HFFc6 (cell line): ENCODE results near the gene CD52. TPM values are rescaled to one million over a fixed set of nuclear protein-coding genes. Genes with fewer than 3 reads are reported as not detected.
"Not testable (repeated sequence)": the region's sequence is repeated elsewhere in the genome, so short reads cannot be mapped to it uniquely, and the experiment has no call there.

Experiments
- DNase-seq: peaks from one replicate; pipeline ENCODE4 v3.0.0-alpha.2; 2018
- H3K27ac Mint-ChIP-seq: 2 replicates; pipeline ENCODE4 v1.8.0; 2020; ENCODE audit warnings: mild to moderate bottlenecking, mixed read lengths
- H3K27me3 Mint-ChIP-seq: 2 replicates; pipeline ENCODE4 v1.8.0; 2021; ENCODE audit warnings: mild to moderate bottlenecking, moderate library complexity, mixed read lengths; ENCODE audit not compliant: insufficient read depth
- H3K36me3 Mint-ChIP-seq: 2 replicates; pipeline ENCODE4 v1.8.0; 2021; ENCODE audit warnings: low read depth, mixed read lengths
- H3K4me1 Mint-ChIP-seq: 2 replicates; pipeline ENCODE4 v1.8.0; 2020; ENCODE audit warnings: low read depth, mixed read lengths
- H3K4me3 Mint-ChIP-seq: 2 replicates; pipeline ENCODE4 v1.8.0; 2020; ENCODE audit warnings: mild to moderate bottlenecking, moderate library complexity, mixed read lengths
- H3K9me3 Mint-ChIP-seq: 2 replicates; pipeline ENCODE4 v1.8.0; 2020; ENCODE audit warnings: mild to moderate bottlenecking, mixed read lengths
- CTCF ChIP-seq: fragments of 200-600 bp; sonication (generic); IDR thresholded peaks from 2 replicates; pipeline ENCODE4 v1.5.0; 2021; ENCODE audit warnings: antibody characterized with exemption, mild to moderate bottlenecking
- total RNA-seq, 6 experiments: library from RNA; stranded (reverse); fragmentation: NEBNext Ultra II Directional; extraction: Animal tissue kit (Norgen Biotek cat#: 25700); gene quantifications; 2 replicates in 1 of 6; 3 replicates in 5 of 6; pipeline ENCODE4 v1.2.3, GENCODE V29; 2021

The CD52 gene
- total RNA-seq, 6 experiments from 2014 or later = not detected

DNA sequence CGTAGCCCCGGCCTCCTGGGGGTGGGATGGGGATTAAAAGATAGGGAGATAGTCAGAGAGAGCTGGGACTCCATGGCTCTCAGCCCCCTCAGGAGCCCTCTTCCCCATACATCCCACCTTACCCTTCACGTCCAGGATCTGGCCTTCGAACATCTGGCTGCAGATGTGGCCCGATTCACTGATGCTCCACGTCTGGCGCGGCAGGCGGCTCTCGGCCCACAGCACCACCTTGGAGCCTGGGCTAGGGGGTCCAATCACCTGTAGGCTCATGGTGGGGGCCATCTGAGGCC lies 4.2 kb downstream of the CD52 start:
- Mint-ChIP-seq H3K4me3 (no peak overlapping the region), H3K36me3 (no peaks in the 10 kb centered on the region), H3K27me3 (peaks cover 10% of the 10 kb centered on the region; the same call in 1 of the 2 replicates), H3K27ac (no peak overlapping the region), H3K9me3 (no peaks in the 10 kb centered on the region), H3K4me1 (peaks cover 8% of the 10 kb centered on the region)
- no peak for DNase-seq
- no peak for TF ChIP-seq CTCF

- H3K36me3 Mint-ChIP-seq = no peaks in the 10 kb centered on the region
- peaks cover 8% of the 10 kb centered on the region for H3K4me1 Mint-ChIP-seq
- H3K9me3 Mint-ChIP-seq = no peaks in the 10 kb centered on the region
- DNase-seq = no peak
- H3K27me3 Mint-ChIP-seq = peaks cover 7% of the 10 kb centered on the region; the same call in 1 of the 2 replicates
- H3K27ac Mint-ChIP-seq = no peak overlapping the region
- TF ChIP-seq CTCF = no peak
- H3K4me3 Mint-ChIP-seq = no peak overlapping the region
These were observed 5.6 kb downstream of the CD52 start for GRCh38 chr1:26323382-26323781.

DNA sequence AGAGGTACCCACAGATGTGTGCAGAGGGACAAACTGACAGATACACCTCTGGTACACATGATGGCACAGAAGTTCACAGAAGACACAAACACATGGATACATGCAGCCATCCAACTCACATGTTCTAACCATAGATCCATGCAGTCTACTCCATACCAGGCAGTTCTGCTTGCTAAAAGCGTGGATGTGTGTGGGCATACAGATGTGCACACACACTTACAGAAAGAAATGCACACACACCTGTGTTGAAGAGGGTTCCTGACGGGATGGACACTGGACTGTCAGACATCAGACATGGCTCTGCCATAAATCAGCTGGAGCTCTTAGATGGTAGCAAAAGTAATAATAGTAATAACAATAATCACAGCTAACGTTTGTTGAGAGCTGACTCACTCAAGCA lies 6.8 kb downstream of the CD52 start:
- DNase-seq = no peak
- H3K9me3 Mint-ChIP-seq = no peaks in the 10 kb centered on the region
- H3K4me3 Mint-ChIP-seq = no peak overlapping the region
- H3K27ac Mint-ChIP-seq = no peak overlapping the region
- no peak for TF ChIP-seq CTCF
- no peaks in the 10 kb centered on the region for H3K36me3 Mint-ChIP-seq
- H3K4me1 Mint-ChIP-seq = peaks cover 8% of the 10 kb centered on the region
- H3K27me3 Mint-ChIP-seq = peaks cover 7% of the 10 kb centered on the region; the same call in 1 of the 2 replicates

DNA sequence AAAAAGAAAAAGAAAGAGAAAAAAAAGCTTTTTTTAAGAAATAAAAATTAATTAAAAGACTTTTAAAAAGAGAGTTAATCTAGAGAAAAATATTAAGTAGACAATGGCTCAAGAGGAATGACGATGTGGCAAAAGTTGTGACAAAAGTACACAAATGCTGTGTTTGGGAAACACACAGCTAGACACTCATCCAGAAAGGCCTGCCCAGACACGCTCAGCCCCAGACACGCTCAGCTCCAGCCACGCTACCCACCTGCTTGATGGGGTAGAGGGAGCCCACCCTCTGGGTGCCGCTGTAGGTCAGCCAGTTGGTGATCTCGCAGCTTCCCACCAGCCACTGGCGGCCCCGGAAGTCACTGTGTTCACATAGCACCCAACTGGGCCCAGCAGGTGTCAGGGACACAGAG lies 10.2 kb downstream of the CD52 start:
- no peaks in the 10 kb centered on the region for H3K36me3 Mint-ChIP-seq
- no peak for DNase-seq
- peaks cover 9% of the 10 kb centered on the region for H3K4me1 Mint-ChIP-seq
- no peak overlapping the region for H3K27ac Mint-ChIP-seq
- H3K9me3 Mint-ChIP-seq = no peaks in the 10 kb centered on the region
- H3K27me3 Mint-ChIP-seq = peaks cover 7% of the 10 kb centered on the region
- no peak overlapping the region for H3K4me3 Mint-ChIP-seq
- no peak for TF ChIP-seq CTCF

DNA sequence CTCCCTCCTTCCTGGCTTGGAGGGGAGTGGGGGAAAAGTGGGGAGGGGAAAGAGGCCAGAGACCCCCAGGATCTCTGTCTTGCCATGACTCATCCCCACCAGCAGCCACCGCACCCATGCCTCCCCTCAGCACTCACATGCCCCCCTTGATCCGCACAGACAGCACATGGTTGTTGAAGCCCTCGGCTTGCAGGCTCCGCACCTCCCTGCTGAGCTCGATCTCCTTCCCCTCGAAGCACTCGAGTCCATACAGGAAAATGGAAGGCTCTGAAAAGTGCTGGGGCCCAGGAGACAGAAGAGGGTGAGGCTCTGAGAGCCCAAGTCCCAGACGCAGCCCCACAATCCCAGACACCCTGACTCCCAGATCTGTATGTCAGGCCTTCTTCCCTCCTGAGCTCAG lies 10.8 kb downstream of the CD52 start:
- Mint-ChIP-seq H3K27me3 (peaks cover 5% of the 10 kb centered on the region), H3K36me3 (no peaks in the 10 kb centered on the region), H3K4me3 (no peak overlapping the region), H3K9me3 (no peaks in the 10 kb centered on the region), H3K27ac (no peak overlapping the region), H3K4me1 (peaks cover 9% of the 10 kb centered on the region)
- TF ChIP-seq CTCF = no peak
- DNase-seq = no peak

DNA sequence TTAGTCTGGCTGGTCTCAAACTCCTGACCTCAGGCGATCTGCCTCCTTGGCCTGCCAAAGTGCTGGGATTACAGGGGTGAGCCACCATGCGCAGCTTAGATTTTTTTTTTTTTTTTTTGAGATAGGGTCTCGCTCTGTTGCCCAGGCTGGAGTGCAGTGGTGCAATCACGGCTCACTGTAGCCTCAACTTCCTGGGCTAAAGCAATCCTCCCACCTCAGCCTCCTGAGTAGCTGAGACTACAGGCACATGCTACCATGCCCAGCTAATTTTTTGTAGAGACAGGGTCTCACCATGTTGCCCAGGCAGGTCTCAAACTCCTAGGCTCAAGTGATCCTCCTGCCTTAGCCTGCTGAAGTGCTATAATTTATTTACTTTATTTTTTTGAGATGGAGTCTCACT lies 11.6 kb downstream of the CD52 start:
- not testable (repeated sequence) for H3K4me1 Mint-ChIP-seq, H3K36me3 Mint-ChIP-seq, H3K4me3 Mint-ChIP-seq, H3K9me3 Mint-ChIP-seq, H3K27ac Mint-ChIP-seq, DNase-seq, H3K27me3 Mint-ChIP-seq
